Caco-2 (cell line): ENCODE results near the gene HADHB. TPM values are rescaled to one million over a fixed set of nuclear protein-coding genes. Genes with fewer than 3 reads are reported as not detected.

Source experiments
- BruUV-seq: library from RNA; stranded (reverse); fragments of 400-500 nt; replicated peaks from 2 replicates; lab custom pipeline; 2021; lab: Mats Ljungman, UMichigan
- CTCF ChIA-PET: fragments of 300-600 bp; sonication (Branson Sonifier 250); formaldehyde crosslinking; loops from one replicate; lab custom pipeline; 2022; ENCODE audit warnings: antibody characterized with exemption; lab: Charles Lee
- POLR2A ChIA-PET: fragments of 300-600 bp; sonication (Branson Sonifier 250); formaldehyde crosslinking; loops from one replicate; lab custom pipeline; 2022; ENCODE audit warnings: antibody characterized with exemption; lab: Charles Lee
- DNase-seq, 2 experiments: peaks; one replicate each; pipeline versions ENCODE4 v3.0.0 to v3.0.0-alpha.2; 2020 to 2022
- H3K27me3 ChIP-seq: replicated peaks from 2 replicates; pipeline ENCODE4 v1.6.0; 2011; ENCODE audit warnings: low read length; ENCODE audit not compliant: control insufficient read depth, insufficient read depth
- H3K36me3 ChIP-seq: 2 replicates; pipeline ENCODE4 v1.5.1; 2011; ENCODE audit warnings: low read length; ENCODE audit not compliant: control insufficient read depth, insufficient read depth
- H3K4me1 ChIP-seq: fragments of 250-450 bp; sonication (Bioruptor Pico); 2 replicates; pipeline ENCODE4 v1.5.1; 2020; ENCODE audit warnings: mild to moderate bottlenecking
- H3K4me3 ChIP-seq: 2 replicates; pipeline ENCODE4 v1.5.1; 2011; ENCODE audit warnings: low read depth, mild to moderate bottlenecking, control low read depth, low read length
- H3K9me3 ChIP-seq: fragments of 250-450 bp; sonication (Bioruptor Pico); 2 replicates; pipeline ENCODE4 v1.5.1; 2020; ENCODE audit warnings: mild to moderate bottlenecking, moderate library complexity
- H3K27ac Mint-ChIP-seq: one replicate; pipeline ENCODE4 v1.8.0; 2022; ENCODE audit warnings: mixed read lengths; ENCODE audit not compliant: unreplicated experiment
- H3K27me3 Mint-ChIP-seq: one replicate; pipeline ENCODE4 v1.8.0; 2022; ENCODE audit warnings: mixed read lengths; ENCODE audit not compliant: insufficient read depth, unreplicated experiment
- H3K36me3 Mint-ChIP-seq: one replicate; pipeline ENCODE4 v1.8.0; 2022; ENCODE audit warnings: mild to moderate bottlenecking, mixed read lengths; ENCODE audit not compliant: insufficient read depth, unreplicated experiment
- H3K4me1 Mint-ChIP-seq: one replicate; pipeline ENCODE4 v1.8.0; 2022; ENCODE audit warnings: low read depth, mixed read lengths; ENCODE audit not compliant: unreplicated experiment
- H3K4me3 Mint-ChIP-seq: one replicate; pipeline ENCODE4 v1.8.0; 2022; ENCODE audit warnings: mild to moderate bottlenecking, moderate library complexity, mixed read lengths; ENCODE audit not compliant: unreplicated experiment
- H3K9me3 Mint-ChIP-seq: one replicate; pipeline ENCODE4 v1.8.0; 2022; ENCODE audit warnings: mixed read lengths; ENCODE audit not compliant: unreplicated experiment
- CTCF ChIP-seq, 2 experiments: fragments of 200-600 bp in 1 of 2; IDR thresholded peaks; 1 replicate in 1 of 2; 2 replicates in 1 of 2; pipeline versions ENCODE4 v1.5.1 to v1.8.0; 2011 to 2022; ENCODE audit warnings: antibody characterized with exemption in 1 of 2, control low read depth in 1 of 2, inconsistent platforms in 1 of 2, low read depth in 1 of 2, low read length in 1 of 2, mild to moderate bottlenecking in 1 of 2, moderate library complexity in 1 of 2; ENCODE audit not compliant: insufficient read depth in 1 of 2, severe bottlenecking in 1 of 2, unreplicated experiment in 1 of 2
- intact Hi-C: fragments of 100-400 bp; cut with micrococcal nuclease; formaldehyde crosslinking; loops from one replicate; pipeline ENCODE4 v1.10.0; 2022; ENCODE audit not compliant: unreplicated experiment
- total RNA-seq: library from RNA; stranded (reverse); gene quantifications from 2 replicates; pipeline ENCODE4 v1.2.3, GENCODE V29; 2022

Gene HADHB
- total RNA-seq, 1 experiment from 2014 or later, result 93.2 TPM

- peaks cover 1% of the 10 kb centered on the region; the same call in 1 of the 2 replicates for H3K36me3 ChIP-seq
- intact Hi-C loops, result no loop called here
- H3K27me3 ChIP-seq, result no peaks in the 10 kb centered on the region
- H3K9me3 ChIP-seq, result no peaks in the 10 kb centered on the region
- DNase-seq, result no peak
- no peak overlapping the region for H3K4me3 Mint-ChIP-seq
- no TSS peak for BruUV-seq
- H3K9me3 Mint-ChIP-seq, result no peaks in the 10 kb centered on the region
- POLR2A ChIA-PET, result no interaction called here
- CTCF ChIA-PET, result no interaction called here
- H3K27me3 Mint-ChIP-seq, result no peaks in the 10 kb centered on the region
- H3K27ac Mint-ChIP-seq, result no peak overlapping the region
- H3K4me3 ChIP-seq, result no peak overlapping the region
- H3K4me1 Mint-ChIP-seq, result no peaks in the 10 kb centered on the region
- no peak for TF ChIP-seq CTCF (IDR thresholded peaks at IDR 0.05; ENCODE audit: insufficient read depth in 1 of 2, low read depth in 1 of 2, low read length in 1 of 2, severe bottlenecking in 1 of 2, unreplicated experiment in 1 of 2)
- H3K36me3 Mint-ChIP-seq, result peaks cover 31% of the 10 kb centered on the region
- no peaks in the 10 kb centered on the region for H3K4me1 ChIP-seq
These were observed 31.9 kb downstream of the HADHB start for GRCh38 chr2:26276484-26277227.

- Histone ChIP-seq H3K27me3 (no peaks in the 10 kb centered on the region), H3K36me3 (peaks cover 1% of the 10 kb centered on the region; the same call in 1 of the 2 replicates), H3K4me3 (no peak overlapping the region), H3K9me3 (no peaks in the 10 kb centered on the region), H3K4me1 (peaks cover 8% of the 10 kb centered on the region)
- Mint-ChIP-seq H3K4me1 (peaks cover 7% of the 10 kb centered on the region), H3K27me3 (no peaks in the 10 kb centered on the region), H3K9me3 (no peaks in the 10 kb centered on the region), H3K4me3 (no peak overlapping the region), H3K27ac (no peak overlapping the region), H3K36me3 (peaks cover 38% of the 10 kb centered on the region)
- intact Hi-C loops, result no loop called here
- POLR2A ChIA-PET, result no interaction called here
- no peak for DNase-seq
- no peak for TF ChIP-seq CTCF (IDR thresholded peaks at IDR 0.05; ENCODE audit: insufficient read depth in 1 of 2, low read depth in 1 of 2, low read length in 1 of 2, severe bottlenecking in 1 of 2, unreplicated experiment in 1 of 2)
- BruUV-seq, result no TSS peak
- CTCF ChIA-PET, result no interaction called here
These were observed 35.1 kb downstream of the HADHB start for GRCh38 chr2:26279886-26280285.

- no peak overlapping the region for H3K4me3 Mint-ChIP-seq
- intact Hi-C loops, result no loop called here
- ChIA-PET POLR2A (no interaction called here), CTCF (no interaction called here)
- DNase-seq, result no peak
- peaks cover 46% of the 10 kb centered on the region for H3K36me3 Mint-ChIP-seq
- no peak overlapping the region for H3K27ac Mint-ChIP-seq
- peaks cover 8% of the 10 kb centered on the region for H3K4me1 ChIP-seq
- H3K27me3 ChIP-seq, result no peaks in the 10 kb centered on the region
- BruUV-seq, result no TSS peak
- H3K9me3 ChIP-seq, result no peaks in the 10 kb centered on the region
- no peak for TF ChIP-seq CTCF (IDR thresholded peaks at IDR 0.05; ENCODE audit: insufficient read depth in 1 of 2, low read depth in 1 of 2, low read length in 1 of 2, severe bottlenecking in 1 of 2, unreplicated experiment in 1 of 2)
- H3K4me1 Mint-ChIP-seq, result peaks cover 7% of the 10 kb centered on the region
- no peak overlapping the region for H3K4me3 ChIP-seq
- peaks cover 1% of the 10 kb centered on the region; the same call in 1 of the 2 replicates for H3K36me3 ChIP-seq
- H3K27me3 Mint-ChIP-seq, result no peaks in the 10 kb centered on the region
- no peaks in the 10 kb centered on the region for H3K9me3 Mint-ChIP-seq
These were observed 36.5 kb downstream of the HADHB start for GRCh38 chr2:26281226-26281625.
